IPS-18a (cell line): ENCODE results near the gene NIBAN1.
A peak's percentile ranks its signal among the peaks of the same experiment; 100 is the strongest.

Experiments
- H3K27ac ChIP-seq: one replicate; pipeline ENCODE4 v1.5.1; 2013; ENCODE audit warnings: low read length
- H3K27me3 ChIP-seq: one replicate; pipeline ENCODE4 v1.6.1; 2013; ENCODE audit warnings: mild to moderate bottlenecking, low read length; ENCODE audit not compliant: control insufficient read depth, insufficient read depth
- H3K36me3 ChIP-seq: one replicate; pipeline ENCODE4 v1.6.1; 2013; ENCODE audit warnings: low read depth, low read length; ENCODE audit not compliant: control insufficient read depth
- H3K4me1 ChIP-seq: one replicate; pipeline ENCODE4 v1.6.1; 2013; ENCODE audit warnings: low read depth, low read length; ENCODE audit not compliant: control insufficient read depth
- H3K4me3 ChIP-seq: one replicate; pipeline ENCODE4 v1.5.1; 2013; ENCODE audit warnings: low read length
- H3K9ac ChIP-seq: one replicate; pipeline ENCODE4 v1.6.1; 2013; ENCODE audit warnings: mild to moderate bottlenecking, low read length, moderate library complexity
- H3K9me3 ChIP-seq: one replicate; pipeline ENCODE4 v1.6.1; 2013; ENCODE audit warnings: low read depth, low read length; ENCODE audit not compliant: control insufficient read depth

NIBAN1 gene

DNA sequence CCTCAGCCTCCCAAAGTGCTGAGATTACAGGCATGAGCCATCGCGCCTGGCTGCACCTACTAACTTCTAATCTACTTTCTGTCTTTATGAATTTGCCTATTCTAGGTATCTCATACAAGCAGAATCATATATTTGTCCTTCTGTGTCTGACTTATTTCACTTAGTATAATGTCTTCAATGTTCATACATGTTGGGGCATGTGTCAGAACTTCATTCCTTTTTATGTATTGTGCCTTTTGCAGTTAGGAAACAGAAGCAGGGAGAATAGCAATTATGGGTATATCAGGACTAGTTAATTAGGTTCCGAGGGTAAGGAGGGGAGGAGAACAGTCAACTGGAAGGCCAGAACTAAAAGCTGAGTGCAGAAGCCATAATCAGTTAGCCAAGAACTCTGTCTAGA lies 18.0 kb upstream of the NIBAN1 start:
- H3K9ac ChIP-seq: no peak overlapping the region

DNA sequence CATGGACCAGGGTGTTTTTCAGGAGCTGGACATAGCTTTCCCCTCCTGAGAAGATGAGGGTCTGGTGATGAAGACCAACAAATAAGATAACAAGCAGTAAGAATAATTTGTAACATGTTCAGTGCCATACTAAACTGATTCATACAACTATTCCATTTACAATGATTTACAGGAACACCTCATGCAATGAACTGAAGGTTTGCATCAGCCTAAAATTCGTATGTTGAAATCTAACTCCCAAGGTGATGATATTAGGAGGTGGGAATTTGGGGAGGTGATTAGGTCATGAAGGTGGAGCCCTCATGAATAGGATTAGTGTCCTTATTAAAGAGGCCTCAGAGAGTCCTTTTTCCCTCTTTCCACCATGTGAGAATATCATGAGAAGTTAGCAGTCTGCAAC lies 15.9 kb upstream of the NIBAN1 start:
- Histone ChIP-seq H3K27me3 (no peaks in the 10 kb centered on the region), H3K4me3 (no peak overlapping the region), H3K27ac (no peak overlapping the region), H3K36me3 (no peaks in the 10 kb centered on the region), H3K9me3 (no peaks in the 10 kb centered on the region), H3K9ac (no peak overlapping the region), H3K4me1 (peaks cover 7% of the 10 kb centered on the region)

More for the DNA sequence above, 18.0 kb upstream of the NIBAN1 start:
- H3K27me3 ChIP-seq: no peaks in the 10 kb centered on the region
- H3K27ac ChIP-seq: no peak overlapping the region
- no peaks in the 10 kb centered on the region for H3K9me3 ChIP-seq
- no peaks in the 10 kb centered on the region for H3K36me3 ChIP-seq
- no peak overlapping the region for H3K4me3 ChIP-seq
- peaks cover 7% of the 10 kb centered on the region for H3K4me1 ChIP-seq

DNA sequence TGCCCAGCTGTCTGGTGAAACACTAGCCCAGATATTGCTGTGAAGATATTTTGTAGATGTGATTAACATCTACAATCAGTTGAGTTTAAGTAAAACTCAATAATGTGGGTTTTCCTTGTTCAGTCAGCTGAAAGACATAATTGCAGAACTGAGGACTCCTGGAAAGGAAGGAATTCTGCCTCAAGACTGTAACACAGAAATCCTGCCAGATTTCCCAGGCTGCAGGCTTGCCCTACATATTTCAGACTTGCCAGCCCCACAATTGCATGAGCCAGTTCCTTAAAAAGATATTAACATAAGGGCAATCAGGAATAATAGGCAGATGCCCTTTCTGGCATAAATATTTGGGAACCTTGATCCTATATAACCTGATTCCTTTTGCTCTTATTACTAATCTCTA lies 14.2 kb upstream of the NIBAN1 start:
- H3K4me3 ChIP-seq: no peak overlapping the region
- H3K9me3 ChIP-seq: no peaks in the 10 kb centered on the region
- no peaks in the 10 kb centered on the region for H3K4me1 ChIP-seq
- H3K27ac ChIP-seq: no peak overlapping the region
- H3K36me3 ChIP-seq: no peaks in the 10 kb centered on the region
- no peak overlapping the region for H3K9ac ChIP-seq
- H3K27me3 ChIP-seq: no peaks in the 10 kb centered on the region

DNA sequence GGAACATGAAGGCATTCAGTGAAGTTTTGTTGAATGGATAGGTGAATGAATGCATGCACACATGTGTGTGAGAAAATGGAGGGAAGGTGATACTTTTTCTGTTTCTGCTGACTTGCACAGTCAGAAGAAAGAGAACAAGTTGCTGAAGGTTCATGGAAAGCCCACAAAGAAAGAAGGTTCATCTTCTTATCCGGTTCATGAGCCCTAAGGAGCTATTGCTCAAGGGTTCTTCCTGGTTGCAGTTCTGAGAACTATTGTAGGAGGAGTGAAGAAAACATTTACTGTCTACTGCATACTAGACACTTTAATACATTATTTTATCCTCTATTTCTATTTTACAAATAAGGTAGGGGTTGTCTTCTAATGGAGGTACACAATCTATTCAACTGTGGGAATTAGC lies 13.4 kb upstream of the NIBAN1 start:
- no peak overlapping the region for H3K27ac ChIP-seq
- no peaks in the 10 kb centered on the region for H3K27me3 ChIP-seq

DNA sequence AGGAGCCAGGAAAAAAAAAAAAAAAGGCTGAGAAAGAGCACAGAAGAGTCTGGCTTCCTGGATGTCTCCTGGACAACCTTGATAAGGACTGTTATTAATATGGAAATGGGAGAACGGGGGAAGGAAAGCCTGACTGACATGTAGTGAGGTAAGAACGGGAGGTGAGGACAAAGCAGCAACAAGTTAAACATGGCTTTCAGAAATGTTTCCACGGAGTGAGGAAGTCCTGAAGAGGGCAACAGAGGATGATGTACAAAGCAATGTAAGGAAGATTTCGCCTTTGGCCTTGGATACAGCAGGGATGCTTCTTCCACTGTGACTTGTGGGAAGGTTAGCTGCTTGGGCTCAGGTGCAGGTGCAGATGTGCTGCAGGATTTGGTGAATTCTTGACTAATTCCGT lies 11.9 kb upstream of the NIBAN1 start:
- H3K4me3 ChIP-seq: no peak overlapping the region
- H3K27ac ChIP-seq: no peak overlapping the region
- H3K27me3 ChIP-seq: no peaks in the 10 kb centered on the region
- no peaks in the 10 kb centered on the region for H3K9me3 ChIP-seq
- no peak overlapping the region for H3K9ac ChIP-seq
- no peaks in the 10 kb centered on the region for H3K4me1 ChIP-seq
- no peaks in the 10 kb centered on the region for H3K36me3 ChIP-seq

More for the DNA sequence above, 13.4 kb upstream of the NIBAN1 start:
- Histone ChIP-seq H3K9me3 (no peaks in the 10 kb centered on the region), H3K9ac (no peak overlapping the region), H3K36me3 (no peaks in the 10 kb centered on the region), H3K4me1 (no peaks in the 10 kb centered on the region), H3K4me3 (no peak overlapping the region)

DNA sequence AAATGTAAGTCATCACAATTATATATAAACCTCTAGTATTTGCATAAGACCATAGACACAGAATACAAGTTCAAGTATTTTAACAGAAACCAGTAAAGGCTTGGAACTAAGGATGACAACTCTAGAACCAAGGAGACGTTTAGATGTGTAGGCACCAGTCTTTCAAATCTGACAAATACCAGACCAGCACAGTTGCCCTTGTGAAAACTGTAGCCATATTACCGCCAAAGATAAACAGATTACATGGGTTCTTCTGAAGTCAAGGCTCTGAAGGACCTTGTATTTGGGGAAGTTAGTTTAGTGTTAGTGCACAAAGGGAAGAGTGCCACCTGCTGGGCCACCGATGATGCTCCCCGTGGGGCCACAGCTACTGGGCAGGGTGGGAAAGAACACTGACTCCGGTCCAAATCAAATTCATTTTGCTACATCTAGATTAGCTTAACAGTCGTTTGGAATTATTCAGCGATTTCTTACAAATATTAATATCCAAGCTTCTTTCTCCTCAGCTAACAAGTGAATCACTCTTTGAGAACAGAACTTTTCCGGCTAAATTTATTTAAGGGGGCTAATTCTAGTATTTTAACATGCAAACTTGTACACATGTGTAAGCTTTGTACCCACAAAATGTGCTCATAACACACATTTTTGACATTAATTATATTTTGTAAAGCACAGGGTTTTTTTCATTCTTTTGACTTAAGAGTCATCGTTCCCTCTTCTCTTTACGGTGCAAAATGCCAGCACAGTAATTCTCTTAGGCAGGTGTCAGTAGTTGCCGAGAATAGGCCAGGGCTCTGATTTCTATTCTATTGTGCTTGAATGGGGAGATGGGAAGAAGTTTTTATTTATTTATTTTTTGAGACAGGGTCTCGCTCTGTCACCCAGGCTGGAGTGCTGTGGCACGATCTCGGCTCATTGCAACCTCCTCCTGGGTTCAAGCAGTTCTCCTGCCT lies 8.0 kb upstream of the NIBAN1 start:
- Histone ChIP-seq H3K36me3 (no peaks in the 10 kb centered on the region), H3K9me3 (no peaks in the 10 kb centered on the region), H3K27ac (no peak overlapping the region), H3K4me3 (no peak overlapping the region), H3K27me3 (no peaks in the 10 kb centered on the region), H3K9ac (no peak overlapping the region), H3K4me1 (no peaks in the 10 kb centered on the region)

DNA sequence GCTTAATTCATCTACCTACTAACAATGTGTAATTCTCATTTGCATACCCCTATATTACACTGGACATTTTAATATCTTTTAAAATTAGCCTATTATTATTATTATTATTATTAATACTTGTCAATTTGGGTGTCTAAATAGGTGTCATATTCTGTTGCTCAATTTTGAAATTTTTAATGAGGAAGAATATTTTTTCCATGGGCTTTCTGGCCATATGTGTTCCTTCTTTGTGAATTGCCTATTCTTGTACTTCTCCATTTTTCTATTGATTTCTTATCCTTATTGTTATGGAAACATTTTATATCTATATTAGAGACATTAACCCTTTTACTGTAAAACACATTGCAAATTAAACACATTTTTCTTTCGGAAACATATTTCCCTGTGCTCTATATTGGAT lies 6.4 kb upstream of the NIBAN1 start:
- H3K4me3 ChIP-seq: no peak overlapping the region
- H3K36me3 ChIP-seq: no peaks in the 10 kb centered on the region
- H3K4me1 ChIP-seq: no peaks in the 10 kb centered on the region
- H3K27me3 ChIP-seq: peaks cover 12% of the 10 kb centered on the region
- no peaks in the 10 kb centered on the region for H3K9me3 ChIP-seq
- no peak overlapping the region for H3K9ac ChIP-seq
- H3K27ac ChIP-seq: no peak overlapping the region

DNA sequence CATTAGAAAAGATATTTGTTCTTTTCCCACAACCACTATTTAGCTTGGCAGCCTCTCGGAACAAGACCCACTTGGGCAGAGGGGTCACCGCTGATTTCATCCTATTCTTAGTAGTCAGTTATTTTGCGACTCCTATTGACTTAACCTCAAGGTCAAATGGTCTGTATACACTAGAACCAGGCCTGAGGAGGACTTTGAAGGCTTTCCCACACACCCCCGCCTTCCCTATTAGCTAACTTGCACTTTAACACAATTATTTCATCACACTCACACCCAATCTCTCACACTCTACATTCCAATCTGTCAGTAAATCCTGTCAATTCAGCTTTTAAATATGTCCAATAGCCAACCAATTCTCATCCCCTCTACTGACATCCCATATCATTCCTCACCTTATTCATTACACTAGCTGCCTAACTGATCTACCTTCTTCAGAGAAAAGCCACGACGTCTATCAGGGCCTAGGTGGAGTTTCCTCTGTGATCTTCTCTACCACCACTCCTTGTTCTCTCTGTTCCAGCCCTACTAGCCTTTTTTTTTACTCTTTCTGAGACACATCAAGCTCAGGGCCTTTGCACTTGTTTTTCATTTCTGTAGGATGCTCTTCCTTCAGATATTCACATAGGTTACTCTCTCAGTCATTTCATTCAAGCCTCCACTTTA lies 1.0 kb upstream of the NIBAN1 start:
- H3K36me3 ChIP-seq: no peaks in the 10 kb centered on the region
- no peaks in the 10 kb centered on the region for H3K4me1 ChIP-seq
- H3K9me3 ChIP-seq: no peaks in the 10 kb centered on the region
- H3K4me3 ChIP-seq: no peak overlapping the region
- H3K27ac ChIP-seq: no peak overlapping the region
- H3K9ac ChIP-seq: no peak overlapping the region
- H3K27me3 ChIP-seq: peaks cover 52% of the 10 kb centered on the region

DNA sequence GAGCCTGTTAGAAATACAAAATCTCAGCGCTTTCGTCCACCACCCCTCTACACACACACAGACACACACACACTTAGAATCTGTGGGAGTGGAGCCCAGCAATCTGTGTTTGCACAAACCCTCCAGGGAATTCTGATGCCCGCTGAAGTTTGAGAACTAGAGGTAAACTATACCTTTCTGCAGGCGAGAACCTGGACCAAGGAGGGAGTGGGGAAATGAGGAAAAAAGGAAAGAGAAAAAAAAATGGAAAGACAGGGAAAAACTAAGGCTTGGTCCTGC lies 468 bp upstream of the NIBAN1 start:
- Histone ChIP-seq H3K9ac (peak overlapping the region; percentile 17), H3K27ac (no peak overlapping the region), H3K27me3 (peaks cover 52% of the 10 kb centered on the region), H3K9me3 (no peaks in the 10 kb centered on the region), H3K36me3 (no peaks in the 10 kb centered on the region), H3K4me3 (peak overlapping the region; percentile 87), H3K4me1 (no peaks in the 10 kb centered on the region)

DNA sequence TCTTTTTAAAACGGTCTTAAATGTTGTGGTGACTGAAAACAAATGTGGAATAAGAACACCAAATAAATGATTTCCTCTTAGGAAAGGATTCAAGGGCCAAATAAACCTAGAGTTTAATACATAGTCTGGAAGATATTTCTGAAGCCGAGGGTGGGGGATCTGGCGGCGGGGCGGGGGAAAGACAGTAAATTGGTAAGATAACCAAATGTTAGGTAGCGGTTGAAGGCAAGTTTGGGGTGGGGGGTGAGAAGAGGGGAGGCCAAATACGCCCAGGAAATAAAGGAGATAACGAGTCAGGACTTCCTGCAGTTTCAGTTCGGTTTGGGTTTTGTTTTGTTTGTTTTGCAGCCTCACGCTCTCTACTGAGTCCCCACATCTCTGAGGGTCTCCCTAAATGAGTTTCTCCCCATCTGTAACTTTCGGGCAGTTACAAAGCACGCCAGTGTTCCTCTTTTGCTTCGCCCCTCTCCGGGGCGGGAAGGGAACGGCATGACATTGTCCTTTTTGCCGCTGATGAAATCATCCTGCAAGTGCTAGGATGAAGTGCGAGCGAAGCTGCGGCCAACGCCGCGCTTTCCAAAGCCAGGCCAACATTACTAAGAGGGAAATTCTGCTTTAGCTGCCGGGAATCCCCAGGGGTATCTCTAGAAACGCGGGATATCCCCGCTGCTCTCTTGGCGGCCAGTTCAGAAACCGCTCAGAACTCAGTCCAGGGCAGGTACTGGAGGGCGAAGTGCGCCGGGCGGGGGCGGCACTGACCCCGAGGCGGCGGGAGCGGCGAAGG lies 844 bp downstream of the NIBAN1 start:
- Histone ChIP-seq H3K4me1 (no peaks in the 10 kb centered on the region), H3K36me3 (no peaks in the 10 kb centered on the region), H3K27ac (no peak overlapping the region), H3K9ac (peak overlapping the region; percentile 76), H3K9me3 (no peaks in the 10 kb centered on the region), H3K4me3 (peak overlapping the region; percentile 87), H3K27me3 (peaks cover 52% of the 10 kb centered on the region)

DNA sequence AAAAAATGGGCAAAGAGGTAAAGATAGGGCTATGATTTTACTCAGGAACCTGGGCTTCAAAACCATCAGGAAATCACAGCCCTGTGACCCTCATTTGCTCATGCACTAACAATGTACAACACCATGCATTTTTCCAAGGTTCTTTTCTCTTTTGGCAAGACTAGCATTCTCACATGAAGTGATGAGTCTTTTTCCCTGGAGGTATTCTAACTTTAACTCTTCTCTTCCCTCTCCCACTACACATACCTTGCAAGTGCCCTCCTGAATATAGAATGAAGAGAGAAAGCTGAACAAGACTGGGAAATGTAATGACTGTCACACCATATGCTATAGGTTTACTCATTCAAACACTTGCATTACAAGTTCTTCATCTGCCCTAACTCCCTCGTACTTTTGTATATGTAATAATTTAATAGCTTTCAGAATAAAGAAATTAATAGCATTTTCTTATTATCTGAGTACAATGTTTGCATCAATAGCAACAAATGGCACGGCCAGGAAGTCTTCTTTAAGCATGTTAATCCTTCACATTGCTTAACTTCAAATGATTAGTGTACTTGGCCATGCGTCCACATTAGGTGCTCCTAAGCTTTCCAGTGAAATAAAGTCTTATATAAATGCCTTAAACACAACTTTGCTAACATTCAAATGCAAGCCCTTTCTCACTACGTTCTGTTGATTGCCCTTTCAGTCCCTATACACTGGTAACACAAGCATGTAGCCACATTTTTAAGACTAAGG lies 1.8 kb downstream of the NIBAN1 start:
- Histone ChIP-seq H3K9ac (no peak overlapping the region), H3K4me1 (no peaks in the 10 kb centered on the region), H3K27me3 (peaks cover 52% of the 10 kb centered on the region), H3K36me3 (no peaks in the 10 kb centered on the region), H3K27ac (no peak overlapping the region), H3K4me3 (peak overlapping the region; percentile 87), H3K9me3 (no peaks in the 10 kb centered on the region)
